Effector memory CD4-positive, alpha-beta T cell (primary cell): ENCODE results near the gene GABRR1.

Experiments used
- DNase-seq, 3 donors: peaks; one replicate each; pipeline ENCODE4 v3.0.0-alpha.2; 2020
- H3K27ac ChIP-seq: 2 replicates; pipeline ENCODE4 v1.7.0; 2013; ENCODE audit warnings: mild to moderate bottlenecking, low read length, moderate library complexity; ENCODE audit not compliant: insufficient read depth, poor library complexity, severe bottlenecking
- H3K27me3 ChIP-seq: replicated peaks from 2 replicates; pipeline ENCODE4 v1.7.0; 2013; ENCODE audit warnings: mild to moderate bottlenecking, low read length; ENCODE audit not compliant: insufficient read depth, control insufficient read depth, poor library complexity, severe bottlenecking
- H3K36me3 ChIP-seq: 2 replicates; pipeline ENCODE4 v1.7.0; 2013; ENCODE audit warnings: mild to moderate bottlenecking, low read length, moderate library complexity; ENCODE audit not compliant: control insufficient read depth, insufficient read depth
- H3K4me1 ChIP-seq: 2 replicates; pipeline ENCODE4 v1.7.0; 2013; ENCODE audit warnings: low read length, mild to moderate bottlenecking; ENCODE audit not compliant: control insufficient read depth, insufficient read depth, poor library complexity, severe bottlenecking
- H3K4me3 ChIP-seq: 2 replicates; pipeline ENCODE4 v1.7.0; 2013; ENCODE audit warnings: low read length, low read depth, mild to moderate bottlenecking; ENCODE audit not compliant: insufficient read depth, poor library complexity, severe bottlenecking
- H3K9me3 ChIP-seq: 2 replicates; pipeline ENCODE4 v1.7.0; 2013; ENCODE audit warnings: mild to moderate bottlenecking, low read length, moderate library complexity; ENCODE audit not compliant: control insufficient read depth
- total RNA-seq, 3 donors: gene quantifications; one replicate each; lab custom pipeline; 2026; lab: John Stamatoyannopoulos, UW

The GABRR1 gene
- total RNA-seq = 0 to 0.17 (median 0) reads per million in 3 donors

DNA sequence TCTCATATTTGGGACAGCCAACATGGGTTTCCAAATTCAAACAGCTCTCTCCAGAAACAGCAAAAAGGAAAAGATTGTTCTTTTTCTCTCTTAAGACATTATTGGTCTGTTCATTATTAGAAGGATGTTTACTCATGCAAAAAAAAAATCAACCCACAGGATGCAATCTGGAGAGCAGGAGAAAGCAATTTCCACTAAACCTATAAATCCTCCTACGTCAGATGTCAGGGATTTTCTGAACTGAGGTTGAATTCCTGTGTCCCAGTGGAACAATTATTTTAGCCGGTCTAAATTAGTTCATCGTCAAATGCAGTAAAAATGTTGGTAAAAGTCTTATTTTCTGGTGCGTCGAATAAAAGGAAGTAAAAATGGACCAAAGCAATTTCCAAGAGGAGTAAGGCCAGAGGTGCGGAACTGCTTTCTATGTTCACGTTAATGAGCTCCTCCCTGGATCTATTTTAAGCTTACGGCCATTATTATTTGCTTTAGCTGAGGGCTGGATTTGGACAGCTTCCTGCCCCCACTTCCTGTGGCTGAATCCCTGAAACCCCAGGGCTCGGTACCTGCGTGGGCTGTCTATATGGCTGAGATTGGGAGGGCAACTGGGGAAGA lies at the start of gene GABRR1:
GABRR1 (minus strand) TSS at position 60 of the 612 bp plus-strand sequence; CDS start at position 24, 36 bp downstream.
- Histone ChIP-seq H3K27ac (no peak within 1 kb of the TSS), H3K4me3 (no peak within 1 kb of the TSS), H3K4me1 (no peaks in the 10 kb centered on the region), H3K36me3 (no peaks in the 10 kb centered on the region), H3K27me3 (no peaks in the 10 kb centered on the region), H3K9me3 (no peaks in the 10 kb centered on the region)
- no peak for DNase-seq

DNA sequence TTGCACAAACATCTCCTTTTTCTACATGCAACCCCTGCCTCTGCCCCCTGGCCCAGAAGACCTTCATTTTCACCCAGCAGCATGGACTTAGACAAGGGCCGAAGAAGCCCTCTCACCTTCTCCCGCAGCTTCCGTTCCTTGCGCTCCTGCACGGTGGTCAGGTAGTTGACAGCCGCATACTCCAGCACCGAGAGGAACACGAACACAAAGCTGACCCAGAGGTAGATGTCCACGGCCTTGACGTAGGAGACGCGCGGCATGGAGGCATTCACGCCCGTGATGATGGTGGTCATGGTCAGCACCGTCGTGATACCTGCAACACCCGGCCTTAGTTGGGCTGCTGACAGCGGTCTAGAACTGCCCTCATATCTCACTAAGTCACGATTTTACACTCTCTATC lies 47.1 kb upstream of the GABRR1 start:
- no peak for DNase-seq
- Histone ChIP-seq H3K9me3 (no peaks in the 10 kb centered on the region), H3K36me3 (no peaks in the 10 kb centered on the region), H3K27me3 (no peaks in the 10 kb centered on the region), H3K4me1 (no peaks in the 10 kb centered on the region), H3K27ac (no peak overlapping the region), H3K4me3 (no peak overlapping the region)

DNA sequence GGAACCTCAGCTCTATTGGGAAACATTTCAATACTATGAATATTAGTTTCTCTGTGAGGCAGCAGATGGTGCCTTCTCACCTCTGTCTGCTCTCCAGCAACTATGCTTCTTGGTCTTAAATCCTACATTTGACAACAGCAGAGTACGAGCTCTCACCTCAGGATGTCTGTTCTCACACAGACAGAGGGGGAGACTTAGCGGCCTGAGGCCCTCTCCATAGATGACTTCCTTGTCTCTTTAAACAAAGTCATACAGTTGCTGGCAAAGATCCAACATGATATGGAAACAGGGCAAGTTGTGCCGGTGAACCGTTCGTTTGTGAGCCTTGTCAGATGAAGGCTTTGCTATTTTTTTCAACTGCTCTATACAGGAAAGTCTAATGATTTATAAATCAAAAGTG lies 43.7 kb upstream of the GABRR1 start:
- no peak for DNase-seq
- H3K27me3 ChIP-seq = no peaks in the 10 kb centered on the region
- H3K36me3 ChIP-seq = no peaks in the 10 kb centered on the region
- H3K4me1 ChIP-seq = no peaks in the 10 kb centered on the region
- H3K9me3 ChIP-seq = no peaks in the 10 kb centered on the region
- no peak overlapping the region for H3K4me3 ChIP-seq
- no peak overlapping the region for H3K27ac ChIP-seq

DNA sequence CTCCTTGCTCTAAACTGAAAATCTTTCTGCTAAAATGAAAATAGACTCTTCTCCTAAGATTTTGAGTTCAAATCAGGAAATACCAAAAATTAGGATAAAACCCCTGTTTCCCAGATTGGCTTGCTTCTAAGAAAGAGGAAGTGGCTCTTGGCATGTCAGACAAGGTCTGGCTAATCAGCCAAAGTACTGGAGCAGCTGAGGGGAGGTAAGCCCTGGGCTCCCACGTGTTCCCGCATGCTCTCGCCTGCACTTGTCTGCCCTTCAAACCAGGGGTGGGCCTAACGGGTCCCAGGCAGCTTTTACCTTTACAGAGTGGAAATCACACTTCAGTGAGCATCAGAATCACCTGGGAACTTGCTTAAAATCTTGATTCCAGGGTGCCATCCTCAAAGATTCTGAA lies 43.2 kb upstream of the GABRR1 start:
- no peaks in the 10 kb centered on the region for H3K4me1 ChIP-seq
- DNase-seq = no peak
- H3K27me3 ChIP-seq = no peaks in the 10 kb centered on the region

DNA sequence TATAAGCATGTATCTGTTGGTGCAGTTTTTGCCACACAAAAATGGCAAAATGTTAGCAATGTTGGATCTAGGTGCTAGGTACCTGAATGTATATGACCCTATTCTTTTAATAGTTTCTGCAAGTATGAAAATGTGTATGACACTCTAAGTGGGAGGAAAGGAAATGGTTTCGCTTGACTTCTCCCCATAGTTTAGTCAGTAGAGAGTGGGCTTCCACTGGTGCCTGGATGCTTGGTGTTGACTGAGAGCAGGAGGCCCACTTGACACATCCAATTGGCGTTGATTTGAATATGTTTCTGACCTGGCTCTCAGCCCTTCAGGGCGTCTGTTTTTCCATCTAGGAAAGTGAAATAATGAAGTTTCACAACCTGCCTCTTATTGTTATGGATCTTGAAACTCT lies 41.8 kb upstream of the GABRR1 start:
- Histone ChIP-seq H3K27ac (no peak overlapping the region), H3K4me3 (no peak overlapping the region), H3K4me1 (no peaks in the 10 kb centered on the region), H3K36me3 (no peaks in the 10 kb centered on the region), H3K27me3 (no peaks in the 10 kb centered on the region), H3K9me3 (no peaks in the 10 kb centered on the region)
- no peak for DNase-seq

More for the DNA sequence above, 43.2 kb upstream of the GABRR1 start:
- Histone ChIP-seq H3K9me3 (no peaks in the 10 kb centered on the region), H3K36me3 (no peaks in the 10 kb centered on the region), H3K4me3 (no peak overlapping the region), H3K27ac (no peak overlapping the region)

DNA sequence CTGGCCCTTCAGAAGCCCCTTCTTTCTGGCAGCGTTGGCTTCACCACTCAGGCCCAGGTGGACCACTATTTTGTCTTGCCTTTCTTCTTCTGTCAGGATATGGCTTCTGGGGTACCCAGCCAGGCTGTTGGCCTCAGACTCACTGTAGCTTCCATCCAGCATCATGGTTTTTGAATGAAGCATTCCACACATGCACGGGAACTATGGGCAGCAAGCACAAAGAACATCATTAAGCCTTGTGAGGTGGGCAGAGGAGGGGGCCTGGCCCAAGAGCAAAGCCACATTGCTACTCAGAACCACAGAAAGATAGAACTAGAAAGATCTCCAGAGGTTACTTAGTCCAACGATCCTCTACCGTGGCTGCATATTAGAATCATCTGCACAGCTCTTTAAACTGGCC lies 40.6 kb upstream of the GABRR1 start:
- no peak overlapping the region for H3K4me3 ChIP-seq
- no peaks in the 10 kb centered on the region for H3K36me3 ChIP-seq
- no peaks in the 10 kb centered on the region for H3K4me1 ChIP-seq
- H3K27ac ChIP-seq = no peak overlapping the region
- no peak for DNase-seq
- no peaks in the 10 kb centered on the region for H3K9me3 ChIP-seq
- H3K27me3 ChIP-seq = no peaks in the 10 kb centered on the region

DNA sequence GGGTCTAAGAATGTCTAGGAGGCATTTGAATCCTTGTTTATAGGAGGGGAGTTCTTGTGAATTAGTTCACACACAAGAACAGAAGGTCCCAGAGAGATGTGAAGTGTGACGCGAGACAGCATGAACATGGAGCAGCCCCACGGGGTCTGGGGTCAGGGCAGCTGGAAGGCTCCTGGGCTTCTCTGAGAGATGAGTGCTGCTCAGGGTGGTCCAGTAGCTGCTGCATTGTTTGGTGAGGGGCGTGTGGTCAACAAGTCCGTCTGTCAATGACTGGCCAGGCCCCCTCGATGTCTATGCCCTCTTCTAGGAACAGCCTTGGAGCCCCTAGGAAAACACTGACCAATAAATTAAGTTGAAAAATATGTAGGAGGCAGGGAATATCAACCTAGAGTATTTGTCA lies 40.2 kb upstream of the GABRR1 start:
- H3K9me3 ChIP-seq = no peaks in the 10 kb centered on the region

DNA sequence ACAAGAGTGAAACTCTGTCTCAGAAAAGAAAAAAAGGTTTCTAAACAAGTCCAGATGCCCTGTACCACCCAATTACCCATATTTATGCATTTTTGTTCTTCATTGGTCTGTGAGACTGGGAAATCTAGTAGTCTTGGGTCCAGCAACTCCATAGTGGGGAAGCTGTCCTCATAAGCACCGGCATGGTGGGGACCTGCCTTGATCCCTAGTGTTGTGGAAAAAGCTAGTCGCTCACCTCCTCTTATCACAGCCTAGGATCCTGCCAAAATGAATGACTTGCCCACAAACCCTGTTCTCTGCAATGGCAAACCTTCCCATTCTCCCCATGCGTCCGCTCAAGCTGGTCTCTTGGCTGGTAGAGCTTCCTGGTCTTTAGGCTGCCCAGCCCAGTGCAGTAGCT lies 38.3 kb upstream of the GABRR1 start:
- Histone ChIP-seq H3K27me3 (no peaks in the 10 kb centered on the region), H3K4me1 (no peaks in the 10 kb centered on the region), H3K27ac (no peak overlapping the region), H3K4me3 (no peak overlapping the region), H3K36me3 (no peaks in the 10 kb centered on the region), H3K9me3 (no peaks in the 10 kb centered on the region)
- DNase-seq = no peak

More for the DNA sequence above, 40.2 kb upstream of the GABRR1 start:
- no peaks in the 10 kb centered on the region for H3K4me1 ChIP-seq
- no peaks in the 10 kb centered on the region for H3K36me3 ChIP-seq
- no peaks in the 10 kb centered on the region for H3K27me3 ChIP-seq
- DNase-seq = no peak
- H3K27ac ChIP-seq = no peak overlapping the region
- H3K4me3 ChIP-seq = no peak overlapping the region

DNA sequence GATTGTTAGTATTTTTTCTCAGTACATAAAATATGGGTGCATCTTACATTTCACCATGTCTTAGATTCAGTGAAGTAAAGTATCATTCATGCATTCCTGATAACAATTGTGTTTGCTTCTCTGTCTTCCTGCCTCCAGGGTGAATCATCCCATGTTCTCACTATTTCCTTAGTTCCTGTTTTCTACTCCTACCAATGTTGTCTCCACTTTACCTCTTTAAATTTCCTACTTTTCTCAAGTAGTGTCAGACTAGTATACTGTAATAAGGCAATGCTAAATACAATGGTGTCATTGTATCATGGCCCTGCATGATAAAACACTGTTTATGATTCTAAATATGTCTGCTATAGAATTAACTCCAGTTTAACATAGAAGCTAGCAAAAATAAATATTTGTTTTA lies 37.4 kb upstream of the GABRR1 start:
- no peak overlapping the region for H3K4me3 ChIP-seq
- DNase-seq = no peak
- no peaks in the 10 kb centered on the region for H3K4me1 ChIP-seq
- no peaks in the 10 kb centered on the region for H3K9me3 ChIP-seq
- H3K36me3 ChIP-seq = no peaks in the 10 kb centered on the region
- H3K27ac ChIP-seq = no peak overlapping the region
- no peaks in the 10 kb centered on the region for H3K27me3 ChIP-seq

DNA sequence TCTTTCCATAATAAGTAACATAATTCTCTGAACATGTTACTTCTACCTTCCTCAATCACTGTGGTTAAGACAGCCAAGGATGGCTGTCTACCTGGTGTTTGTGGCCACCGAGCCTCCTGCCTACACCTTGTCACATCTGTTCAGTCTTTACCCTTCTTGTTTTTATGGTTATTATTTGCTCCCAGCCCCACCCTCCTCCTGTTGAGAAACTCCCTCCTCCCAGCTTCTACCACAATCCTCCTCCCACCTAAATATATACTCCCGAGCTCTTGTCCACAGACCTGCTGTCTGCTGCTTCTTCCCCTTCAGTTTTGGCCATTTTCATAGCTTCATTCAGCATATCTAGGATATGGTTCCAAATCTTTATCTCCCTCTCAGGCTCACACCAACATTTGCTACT lies 35.7 kb upstream of the GABRR1 start:
- DNase-seq = no peak
- Histone ChIP-seq H3K36me3 (no peaks in the 10 kb centered on the region), H3K9me3 (no peaks in the 10 kb centered on the region), H3K4me3 (no peak overlapping the region), H3K4me1 (no peaks in the 10 kb centered on the region), H3K27me3 (no peaks in the 10 kb centered on the region), H3K27ac (no peak overlapping the region)
